Parathyroid adenoma (tissue), 2 donors: Measurements from ENCODE around the gene ENTHD1.
"Not testable (repeated sequence)": the region's sequence is repeated elsewhere in the genome, so short reads cannot be mapped to it uniquely, and the experiment has no call there.

Experiments used
- H2AFZ ChIP-seq: fragments of 300-600 bp; sonication (generic); one replicate; pipeline ENCODE4 v1.7.0; 2017; ENCODE audit warnings: antibody characterized with exemption, mild to moderate bottlenecking
- H3K27ac ChIP-seq: fragments of 300-600 bp; sonication (generic); one replicate; pipeline ENCODE4 v1.7.0; 2017
- H3K27me3 ChIP-seq: fragments of 300-600 bp; sonication (generic); one replicate; pipeline ENCODE4 v1.7.0; 2017; ENCODE audit warnings: low read length; ENCODE audit not compliant: control insufficient read depth, insufficient read depth
- H3K36me3 ChIP-seq: fragments of 300-600 bp; sonication (generic); one replicate; pipeline ENCODE4 v1.7.0; 2017; ENCODE audit warnings: low read length; ENCODE audit not compliant: control insufficient read depth, insufficient read depth
- H3K4me1 ChIP-seq: fragments of 300-600 bp; sonication (generic); one replicate; pipeline ENCODE4 v1.7.0; 2017; ENCODE audit warnings: control low read depth
- H3K4me2 ChIP-seq: fragments of 300-600 bp; sonication (generic); one replicate; pipeline ENCODE4 v1.7.0; 2017; ENCODE audit warnings: low read length
- H3K4me3 ChIP-seq: fragments of 300-600 bp; sonication (generic); one replicate; pipeline ENCODE4 v1.7.0; 2017; ENCODE audit warnings: low read depth, low read length
- H3K79me2 ChIP-seq: fragments of 300-600 bp; sonication (generic); one replicate; pipeline ENCODE4 v1.7.0; 2017; ENCODE audit warnings: control low read depth
- H3K9ac ChIP-seq: fragments of 300-600 bp; sonication (generic); one replicate; pipeline ENCODE4 v1.7.0; 2017; ENCODE audit warnings: mild to moderate bottlenecking
- H3K9me3 ChIP-seq: fragments of 300-600 bp; sonication (generic); one replicate; pipeline ENCODE4 v1.7.0; 2017; ENCODE audit warnings: low read length; ENCODE audit not compliant: control insufficient read depth
- CTCF ChIP-seq: fragments of 300-600 bp; sonication (generic); IDR thresholded peaks from one replicate; pipeline ENCODE4 v1.7.0; 2017; ENCODE audit warnings: antibody characterized with exemption, mild to moderate bottlenecking
- donor health status: primary hyperparathyroidism.

Gene ENTHD1

GRCh38 chr22:39897841-39898240, 4.3 kb upstream of the ENTHD1 start:
- no peak overlapping the region for H3K4me3 ChIP-seq
- no peak overlapping the region for H3K27ac ChIP-seq
- no peaks in the 10 kb centered on the region for H3K9me3 ChIP-seq
- H3K4me2 ChIP-seq: no peak overlapping the region
- no peak for TF ChIP-seq CTCF
- no peaks in the 10 kb centered on the region for H3K27me3 ChIP-seq
- no peaks in the 10 kb centered on the region for H3K4me1 ChIP-seq
- H3K79me2 ChIP-seq: no peaks in the 10 kb centered on the region
- H2AFZ ChIP-seq: no peak overlapping the region
- H3K9ac ChIP-seq: no peak overlapping the region
- no peaks in the 10 kb centered on the region for H3K36me3 ChIP-seq

GRCh38 chr22:39896313-39896996, 2.9 kb upstream of the ENTHD1 start:
- Histone ChIP-seq H3K27me3 (no peaks in the 10 kb centered on the region), H3K9ac (no peak overlapping the region), H2AFZ (no peak overlapping the region), H3K9me3 (no peaks in the 10 kb centered on the region), H3K36me3 (no peaks in the 10 kb centered on the region), H3K4me2 (no peak overlapping the region), H3K27ac (no peak overlapping the region), H3K4me1 (no peaks in the 10 kb centered on the region), H3K79me2 (no peaks in the 10 kb centered on the region), H3K4me3 (no peak overlapping the region)
- no peak for TF ChIP-seq CTCF

- no peak overlapping the region for H3K9ac ChIP-seq
- H3K4me3 ChIP-seq: no peak overlapping the region
- H3K79me2 ChIP-seq: no peaks in the 10 kb centered on the region
- no peaks in the 10 kb centered on the region for H3K36me3 ChIP-seq
- H3K9me3 ChIP-seq: no peaks in the 10 kb centered on the region
- no peak overlapping the region for H2AFZ ChIP-seq
- H3K27me3 ChIP-seq: no peaks in the 10 kb centered on the region
- no peak overlapping the region for H3K27ac ChIP-seq
- no peak for TF ChIP-seq CTCF
- H3K4me2 ChIP-seq: no peak overlapping the region
- no peaks in the 10 kb centered on the region for H3K4me1 ChIP-seq
Observed at GRCh38 chr22:39895682-39896081, 2.1 kb upstream of the ENTHD1 start.

GRCh38 chr22:39894554-39895092, 1.1 kb upstream of the ENTHD1 start:
- Histone ChIP-seq H3K4me3 (no peak overlapping the region), H3K27me3 (no peaks in the 10 kb centered on the region), H3K4me1 (no peaks in the 10 kb centered on the region), H3K9me3 (no peaks in the 10 kb centered on the region), H3K9ac (no peak overlapping the region), H3K79me2 (no peaks in the 10 kb centered on the region), H3K36me3 (no peaks in the 10 kb centered on the region), H2AFZ (no peak overlapping the region), H3K4me2 (no peak overlapping the region), H3K27ac (no peak overlapping the region)
- TF ChIP-seq CTCF: no peak

- H3K27ac ChIP-seq, H3K4me2 ChIP-seq, H3K79me2 ChIP-seq, H3K36me3 ChIP-seq, H3K9ac ChIP-seq, H3K4me1 ChIP-seq, H3K9me3 ChIP-seq, H3K27me3 ChIP-seq, H2AFZ ChIP-seq, H3K4me3 ChIP-seq: not testable (repeated sequence)
Observed at GRCh38 chr22:39889924-39890323, 3.6 kb downstream of the ENTHD1 start.
